H9 (cell line): Measurements from ENCODE around the gene TBC1D12. TPM values are rescaled to one million over a fixed set of nuclear protein-coding genes. Genes with fewer than 3 reads are reported as not detected.

ENCODE experiments used
- DNase-seq: peaks from one replicate; pipeline ENCODE4 v3.0.0-alpha.2; 2017
- H2AFZ ChIP-seq: one replicate; pipeline ENCODE4 v1.6.1; 2013; ENCODE audit warnings: mild to moderate bottlenecking, low read length, control low read depth, moderate library complexity
- H2AK5ac ChIP-seq: 2 replicates; pipeline ENCODE4 v1.6.1; 2013; ENCODE audit warnings: low read length, control low read depth, mixed read lengths; ENCODE audit not compliant: insufficient read length
- H2BK120ac ChIP-seq: one replicate; pipeline ENCODE4 v1.6.1; 2013; ENCODE audit warnings: low read depth, mild to moderate bottlenecking, low read length, control low read depth, inconsistent platforms; ENCODE audit not compliant: poor library complexity, severe bottlenecking
- H2BK12ac ChIP-seq: 2 replicates; pipeline ENCODE4 v1.6.1; 2013; ENCODE audit warnings: low read length, control low read depth, mixed read lengths, low read depth; ENCODE audit not compliant: insufficient read length
- H2BK15ac ChIP-seq: 2 replicates; pipeline ENCODE4 v1.6.1; 2013; ENCODE audit warnings: low read depth, low read length, control low read depth
- H2BK20ac ChIP-seq: one replicate; pipeline ENCODE4 v1.6.1; 2013; ENCODE audit warnings: low read depth, mild to moderate bottlenecking, low read length, control low read depth, inconsistent platforms; ENCODE audit not compliant: poor library complexity, severe bottlenecking
- H2BK5ac ChIP-seq: 2 replicates; pipeline ENCODE4 v1.6.1; 2013; ENCODE audit warnings: low read length, control low read depth, mixed read lengths; ENCODE audit not compliant: insufficient read length
- H3K14ac ChIP-seq: 2 replicates; pipeline ENCODE4 v1.6.1; 2013; ENCODE audit warnings: low read length, control low read depth; ENCODE audit not compliant: insufficient read depth
- H3K18ac ChIP-seq: 2 replicates; pipeline ENCODE4 v1.6.1; 2013; ENCODE audit warnings: low read depth, mild to moderate bottlenecking, mixed read lengths, low read length, control low read depth; ENCODE audit not compliant: insufficient read length
- H3K23ac ChIP-seq: 2 replicates; pipeline ENCODE4 v1.6.1; 2013; ENCODE audit warnings: low read length, control low read depth, mixed read lengths, low read depth; ENCODE audit not compliant: insufficient read length
- H3K23me2 ChIP-seq: 2 replicates; pipeline ENCODE4 v1.6.1; 2013; ENCODE audit warnings: low read depth, mild to moderate bottlenecking, mixed read lengths, low read length, control low read depth; ENCODE audit not compliant: insufficient read length, poor library complexity, severe bottlenecking
- H3K27ac ChIP-seq: 2 replicates; pipeline ENCODE4 v1.5.1; 2013; ENCODE audit warnings: low read length, control low read depth, mixed read lengths, low read depth; ENCODE audit not compliant: insufficient read length
- H3K27me3 ChIP-seq: 2 replicates; pipeline ENCODE4 v1.6.1; 2013; ENCODE audit warnings: low read length, control low read depth, inconsistent platforms; ENCODE audit not compliant: insufficient read depth
- H3K4ac ChIP-seq: 2 replicates; pipeline ENCODE4 v1.6.1; 2013; ENCODE audit warnings: low read depth, mild to moderate bottlenecking, control low read depth, inconsistent platforms, low read length, moderate library complexity
- H3K4me1 ChIP-seq: 2 replicates; pipeline ENCODE4 v1.6.1; 2013; ENCODE audit warnings: low read length, control low read depth, inconsistent platforms; ENCODE audit not compliant: insufficient read depth
- H3K4me2 ChIP-seq: 2 replicates; pipeline ENCODE4 v1.6.1; 2013; ENCODE audit warnings: low read length, control low read depth, mixed read lengths; ENCODE audit not compliant: insufficient read length, insufficient read depth
- H3K56ac ChIP-seq: 2 replicates; pipeline ENCODE4 v1.6.1; 2013; ENCODE audit warnings: low read depth, mild to moderate bottlenecking, mixed read lengths, low read length, control low read depth; ENCODE audit not compliant: insufficient read length
- H3K79me1 ChIP-seq: 2 replicates; pipeline ENCODE4 v1.6.1; 2013; ENCODE audit warnings: low read depth, mild to moderate bottlenecking, moderate library complexity, low read length, control low read depth, inconsistent platforms; ENCODE audit not compliant: insufficient read depth, poor library complexity, severe bottlenecking
- H3K79me2 ChIP-seq: 2 replicates; pipeline ENCODE4 v1.6.1; 2013; ENCODE audit warnings: low read length, control low read depth, inconsistent platforms; ENCODE audit not compliant: insufficient read depth
- H3K9ac ChIP-seq: 2 replicates; pipeline ENCODE4 v1.6.1; 2013; ENCODE audit warnings: low read length, control low read depth, mixed read lengths; ENCODE audit not compliant: insufficient read length; ENCODE audit errors: extremely low read depth
- H3K9me3 ChIP-seq: one replicate; pipeline ENCODE4 v1.6.1; 2013; ENCODE audit warnings: low read depth, low read length, inconsistent platforms; ENCODE audit not compliant: control insufficient read depth
- H3T11ph ChIP-seq: one replicate; pipeline ENCODE4 v1.6.1; 2013; ENCODE audit warnings: mild to moderate bottlenecking, low read length, control low read depth, inconsistent platforms
- H4K20me1 ChIP-seq: one replicate; pipeline ENCODE4 v1.6.1; 2013; ENCODE audit not compliant: control insufficient read depth, insufficient read length, insufficient read depth
- H4K5ac ChIP-seq: 2 replicates; pipeline ENCODE4 v1.6.1; 2013; ENCODE audit warnings: low read depth, mild to moderate bottlenecking, mixed read lengths, low read length, control low read depth; ENCODE audit not compliant: insufficient read length
- H4K8ac ChIP-seq: replicated peaks from 2 replicates; pipeline ENCODE4 v1.6.1; 2013; ENCODE audit warnings: low read length, control low read depth, mixed read lengths, low read depth; ENCODE audit not compliant: insufficient read length
- H4K91ac ChIP-seq: 2 replicates; pipeline ENCODE4 v1.6.1; 2013; ENCODE audit warnings: low read depth, mild to moderate bottlenecking, moderate library complexity, mixed read lengths, low read length, control low read depth; ENCODE audit not compliant: insufficient read length
- H3K27ac Mint-ChIP-seq, 3 experiments: 2 replicates in 2 of 3; 3 replicates in 1 of 3; pipeline ENCODE4 v1.8.0; 2020 to 2021; ENCODE audit warnings: mixed read lengths in 3 of 3, mild to moderate bottlenecking in 1 of 3, moderate library complexity in 1 of 3
- H3K27me3 Mint-ChIP-seq: 2 replicates; pipeline ENCODE4 v1.8.0; 2021; ENCODE audit warnings: low read depth, mild to moderate bottlenecking, moderate library complexity, mixed read lengths
- H3K36me3 Mint-ChIP-seq, 3 experiments: 2 replicates in 2 of 3; 3 replicates in 1 of 3; pipeline ENCODE4 v1.8.0; 2020 to 2021; ENCODE audit warnings: low read depth in 3 of 3, mixed read lengths in 3 of 3; ENCODE audit not compliant: insufficient read depth in 1 of 3
- H3K4me1 Mint-ChIP-seq, 2 experiments: 2 replicates each; pipeline ENCODE4 v1.8.0; 2020; ENCODE audit warnings: mixed read lengths in 2 of 2
- H3K4me3 Mint-ChIP-seq, 2 experiments: 2 replicates in 1 of 2; 3 replicates in 1 of 2; pipeline ENCODE4 v1.8.0; 2020 to 2021; ENCODE audit warnings: mild to moderate bottlenecking in 2 of 2, mixed read lengths in 2 of 2, moderate library complexity in 1 of 2
- H3K9me3 Mint-ChIP-seq, 2 experiments: 2 replicates in 1 of 2; 3 replicates in 1 of 2; pipeline ENCODE4 v1.8.0; 2020; ENCODE audit warnings: mild to moderate bottlenecking in 2 of 2, mixed read lengths in 2 of 2, moderate library complexity in 1 of 2
- WGBS: extraction: QIAGEN DNeasy Blood & Tissue Kit; methylation state at CpG from one replicate; pipeline ENCODE4 v1.1.7; 2013; ENCODE audit warnings: missing lambda C conversion rate, low lambda C conversion rate, mixed read lengths; ENCODE audit not compliant: insufficient read length; ENCODE audit errors: extremely low coverage; 5-methylcytosine and 5-hydroxymethylcytosine counted together
- total RNA-seq: library from RNA; stranded (reverse); gene quantifications from 2 replicates; pipeline ENCODE4 v1.2.1, GENCODE V29; 2021
- TF ChIP-seq, protein P1 (sequence below): fragments of 200-600 bp; sonication (generic); conservative IDR thresholded peaks from 3 replicates; pipeline ENCODE4 v1.8.0; 2021; ENCODE audit warnings: antibody characterized with exemption, mild to moderate bottlenecking

The TBC1D12 gene
- total RNA-seq, 1 experiment from 2014 or later = 2.0 TPM

- H3K36me3 Mint-ChIP-seq = peaks cover 55 to 92% (median 91%) of the 10 kb centered on the region in 3 experiments; a peak in 6 of 7 replicates
Observed at GRCh38 chr10:94571528-94571927, 169.2 kb downstream of the TBC1D12 start.

More at GRCh38 chr10:94571528-94571927, 169.2 kb downstream of the TBC1D12 start:
- no peak overlapping the region for H3K4ac ChIP-seq
- no peaks in the 10 kb centered on the region for H3K9me3 ChIP-seq
- H3K9ac ChIP-seq = no peak overlapping the region
- no CpG with 5 or more reads among the region's 3 CpGs for WGBS
- no peak overlapping the region for H2BK15ac ChIP-seq
- no peak overlapping the region for H3K4me2 ChIP-seq
- Mint-ChIP-seq H3K4me3 (no peak overlapping the region), H3K9me3 (no peaks in the 10 kb centered on the region; a peak in 1 of 5 replicates), H3K27ac (no peak overlapping the region), H3K4me1 (no peaks in the 10 kb centered on the region), H3K27me3 (no peaks in the 10 kb centered on the region; the same call in 1 of the 2 replicates)
- H2AK5ac ChIP-seq = no peak overlapping the region
- no peaks in the 10 kb centered on the region for H3K79me1 ChIP-seq
- H3K23ac ChIP-seq = no peak overlapping the region
- TF ChIP-seq, protein P1, sequence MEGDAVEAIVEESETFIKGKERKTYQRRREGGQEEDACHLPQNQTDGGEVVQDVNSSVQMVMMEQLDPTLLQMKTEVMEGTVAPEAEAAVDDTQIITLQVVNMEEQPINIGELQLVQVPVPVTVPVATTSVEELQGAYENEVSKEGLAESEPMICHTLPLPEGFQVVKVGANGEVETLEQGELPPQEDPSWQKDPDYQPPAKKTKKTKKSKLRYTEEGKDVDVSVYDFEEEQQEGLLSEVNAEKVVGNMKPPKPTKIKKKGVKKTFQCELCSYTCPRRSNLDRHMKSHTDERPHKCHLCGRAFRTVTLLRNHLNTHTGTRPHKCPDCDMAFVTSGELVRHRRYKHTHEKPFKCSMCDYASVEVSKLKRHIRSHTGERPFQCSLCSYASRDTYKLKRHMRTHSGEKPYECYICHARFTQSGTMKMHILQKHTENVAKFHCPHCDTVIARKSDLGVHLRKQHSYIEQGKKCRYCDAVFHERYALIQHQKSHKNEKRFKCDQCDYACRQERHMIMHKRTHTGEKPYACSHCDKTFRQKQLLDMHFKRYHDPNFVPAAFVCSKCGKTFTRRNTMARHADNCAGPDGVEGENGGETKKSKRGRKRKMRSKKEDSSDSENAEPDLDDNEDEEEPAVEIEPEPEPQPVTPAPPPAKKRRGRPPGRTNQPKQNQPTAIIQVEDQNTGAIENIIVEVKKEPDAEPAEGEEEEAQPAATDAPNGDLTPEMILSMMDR = no peak
- no peak overlapping the region for H3K27ac ChIP-seq
- no peak overlapping the region for H2BK5ac ChIP-seq
- H3K23me2 ChIP-seq = no peaks in the 10 kb centered on the region
- no peak overlapping the region for H2BK120ac ChIP-seq
- no peaks in the 10 kb centered on the region for H4K20me1 ChIP-seq
- H3K56ac ChIP-seq = no peak overlapping the region
- no peak overlapping the region for H3T11ph ChIP-seq
- H4K8ac ChIP-seq = no peak overlapping the region
- H3K79me2 ChIP-seq = peaks cover 1% of the 10 kb centered on the region; the same call in 1 of the 2 replicates
- DNase-seq = no peak
- H2BK20ac ChIP-seq = no peak overlapping the region
- H3K14ac ChIP-seq = no peak overlapping the region
- H2AFZ ChIP-seq = no peak overlapping the region
- H3K27me3 ChIP-seq = no peaks in the 10 kb centered on the region
- H2BK12ac ChIP-seq = no peak overlapping the region
- no peak overlapping the region for H3K18ac ChIP-seq
- H4K91ac ChIP-seq = no peak overlapping the region
- no peaks in the 10 kb centered on the region for H3K4me1 ChIP-seq
- no peak overlapping the region for H4K5ac ChIP-seq
